ENCODE results near the gene DCTN2.

The DCTN2 gene

GRCh38 chr12:57549203-57549908 lies 2.4 kb upstream of the DCTN2 start:
- no peak for DNase-seq

- no peak for DNase-seq
These were observed 1.5 kb upstream of the DCTN2 start for GRCh38 chr12:57548488-57548887.

- DNase-seq, result no peak
These were observed 972 bp upstream of the DCTN2 start for GRCh38 chr12:57548013-57548315.

- DNase-seq, result no peak
These were observed 458 bp upstream of the DCTN2 start for GRCh38 chr12:57547288-57548012.

- DNase-seq, result no peak
These were observed 1.1 kb downstream of the DCTN2 start for GRCh38 chr12:57545809-57546437.

- DNase-seq, result no peak
These were observed 3.4 kb downstream of the DCTN2 start for GRCh38 chr12:57543581-57543980.

GRCh38 chr12:57541717-57542116 lies 5.3 kb downstream of the DCTN2 start:
- DNase-seq, result no peak

GRCh38 chr12:57541001-57541400 lies 6.0 kb downstream of the DCTN2 start:
- no peak for DNase-seq

GRCh38 chr12:57539134-57539768 lies 7.7 kb downstream of the DCTN2 start:
- DNase-seq, result no peak

- no peak for DNase-seq
These were observed 10.4 kb downstream of the DCTN2 start for GRCh38 chr12:57536597-57536942.

- DNase-seq, result no peak
These were observed 11.0 kb downstream of the DCTN2 start for GRCh38 chr12:57535764-57536596.

- DNase-seq, result no peak
These were observed 11.9 kb downstream of the DCTN2 start for GRCh38 chr12:57534991-57535543.

- DNase-seq, result no peak
These were observed 12.7 kb downstream of the DCTN2 start for GRCh38 chr12:57534250-57534649.

- DNase-seq, result no peak
These were observed 13.9 kb downstream of the DCTN2 start for GRCh38 chr12:57533108-57533507.

- DNase-seq, result no peak
These were observed 15.2 kb downstream of the DCTN2 start for GRCh38 chr12:57531836-57532235.

- no peak for DNase-seq
These were observed 16.4 kb downstream of the DCTN2 start for GRCh38 chr12:57530396-57531142.

- no peak for DNase-seq
These were observed 17.2 kb downstream of the DCTN2 start for GRCh38 chr12:57529831-57530230.

- no peak for DNase-seq
These were observed 18.0 kb downstream of the DCTN2 start for GRCh38 chr12:57528831-57529555.

- no peak for DNase-seq
These were observed 18.8 kb downstream of the DCTN2 start for GRCh38 chr12:57528176-57528575.

- no peak for DNase-seq
These were observed 19.8 kb downstream of the DCTN2 start for GRCh38 chr12:57527184-57527583.

GRCh38 chr12:57526477-57527126 lies 20.4 kb downstream of the DCTN2 start:
- no peak for DNase-seq

Data from CD4-positive, alpha-beta T cell treated with Interferon alpha-2 for 1 hour (primary cell).